WTC11 (cell line): ENCODE results near the gene CHD9. TPM values are rescaled to one million over a fixed set of nuclear protein-coding genes. Genes with fewer than 3 reads are reported as not detected.

Experiments used
- ATAC-seq: fragments of 200-7000 bp; cut with Tn5 transposase; 2 replicates; pipeline ENCODE4 v1.10.0; 2021; ENCODE audit warnings: mild to moderate bottlenecking, moderate library complexity
- CTCF ChIA-PET: fragments of 300-600 bp; sonication (Branson Sonifier 250); formaldehyde crosslinking; loops from one replicate; lab custom pipeline; 2021; ENCODE audit warnings: antibody characterized with exemption; lab: Charles Lee
- POLR2A ChIA-PET: fragments of 350-600 bp; sonication (Branson Sonifier 250); formaldehyde crosslinking; loops from one replicate; lab custom pipeline; 2021; ENCODE audit warnings: antibody characterized with exemption; lab: Charles Lee
- DNase-seq: peaks from one replicate; pipeline ENCODE4 v3.0.0; 2021; ENCODE audit warnings: low spot score
- H3K27ac Mint-ChIP-seq: 2 replicates; pipeline ENCODE4 v1.8.0; 2021; ENCODE audit warnings: mixed read lengths
- H3K27me3 Mint-ChIP-seq: 2 replicates; pipeline ENCODE4 v1.8.0; 2021; ENCODE audit warnings: low read depth, mild to moderate bottlenecking, moderate library complexity, mixed read lengths
- H3K36me3 Mint-ChIP-seq: 2 replicates; pipeline ENCODE4 v1.8.0; 2021; ENCODE audit warnings: mixed read lengths
- H3K4me1 Mint-ChIP-seq: 2 replicates; pipeline ENCODE4 v1.8.0; 2022; ENCODE audit warnings: mixed read lengths
- H3K4me3 Mint-ChIP-seq: 2 replicates; pipeline ENCODE4 v1.8.0; 2021; ENCODE audit warnings: mild to moderate bottlenecking, moderate library complexity, mixed read lengths
- H3K9me3 Mint-ChIP-seq: 2 replicates; pipeline ENCODE4 v1.8.0; 2021; ENCODE audit warnings: mixed read lengths
- AFF4 ChIP-seq: sonication (generic); formaldehyde crosslinking; IDR thresholded peaks from 2 replicates; pipeline ENCODE4 v1.8.1; 2023; ENCODE audit warnings: mild to moderate bottlenecking, missing genetic modification reagents, borderline replicate concordance
- ATF3 ChIP-seq: sonication (generic); formaldehyde crosslinking; conservative IDR thresholded peaks from 2 replicates; pipeline ENCODE4 v1.8.1; 2022; ENCODE audit warnings: mild to moderate bottlenecking, missing genetic modification reagents
- CDX4 ChIP-seq: fragments of 250-450 bp; sonication (Bioruptor Pico); IDR thresholded peaks from 2 replicates; pipeline ENCODE4 v1.9.0; 2021; ENCODE audit warnings: moderate library complexity, mild to moderate bottlenecking, inconsistent platforms, borderline replicate concordance
- EMX1 ChIP-seq: fragments of 250-450 bp; sonication (Bioruptor Pico); IDR thresholded peaks from 2 replicates; pipeline ENCODE4 v1.8.0; 2021; ENCODE audit warnings: mild to moderate bottlenecking
- ERG ChIP-seq: fragments of 250-450 bp; sonication (Bioruptor Pico); IDR thresholded peaks from 2 replicates; pipeline ENCODE4 v1.8.0; 2021; ENCODE audit warnings: mild to moderate bottlenecking
- FOXK1 ChIP-seq: sonication (generic); formaldehyde crosslinking; IDR thresholded peaks from 2 replicates; pipeline ENCODE4 v1.8.0; 2022; ENCODE audit warnings: mild to moderate bottlenecking, moderate library complexity, missing genetic modification reagents
- GTF2I ChIP-seq: fragments of 250-450 bp; sonication (Bioruptor Pico); conservative IDR thresholded peaks from 2 replicates; pipeline ENCODE4 v1.4.0; 2021; ENCODE audit warnings: mild to moderate bottlenecking
- IRF1 ChIP-seq: sonication (generic); formaldehyde crosslinking; IDR thresholded peaks from 2 replicates; pipeline ENCODE4 v1.8.0; 2023; ENCODE audit warnings: missing genetic modification reagents
- IRF2 ChIP-seq: sonication (generic); formaldehyde crosslinking; IDR thresholded peaks from 2 replicates; pipeline ENCODE4 v1.8.0; 2022; ENCODE audit warnings: low read depth, missing genetic modification reagents, borderline replicate concordance
- KAT7 ChIP-seq: sonication (generic); formaldehyde crosslinking; IDR thresholded peaks from 2 replicates; pipeline ENCODE4 v1.8.1; 2023; ENCODE audit warnings: missing genetic modification reagents, mild to moderate bottlenecking, borderline replicate concordance
- MAX ChIP-seq: sonication (generic); formaldehyde crosslinking; IDR thresholded peaks from 2 replicates; pipeline ENCODE4 v1.8.0; 2022; ENCODE audit warnings: mild to moderate bottlenecking, missing genetic modification reagents
- MLX ChIP-seq: sonication (generic); formaldehyde crosslinking; IDR thresholded peaks from 2 replicates; pipeline ENCODE4 v1.8.1; 2023; ENCODE audit warnings: mild to moderate bottlenecking, missing genetic modification reagents, moderate library complexity
- OVOL2 ChIP-seq: fragments of 250-450 bp; sonication (Bioruptor Pico); IDR thresholded peaks from 2 replicates; pipeline ENCODE4 v1.9.0; 2021; ENCODE audit warnings: mild to moderate bottlenecking, borderline replicate concordance
- TP53 ChIP-seq: sonication (generic); formaldehyde crosslinking; IDR thresholded peaks from 2 replicates; pipeline ENCODE4 v1.8.1; 2023; ENCODE audit warnings: mild to moderate bottlenecking, missing genetic modification reagents
- ZNF219 ChIP-seq: sonication (generic); formaldehyde crosslinking; IDR thresholded peaks from 2 replicates; pipeline ENCODE4 v1.8.0; 2023; ENCODE audit warnings: missing genetic modification reagents, mild to moderate bottlenecking, borderline replicate concordance
- ZNF281 ChIP-seq: sonication (generic); formaldehyde crosslinking; IDR thresholded peaks from 2 replicates; pipeline ENCODE4 v1.8.0; 2023; ENCODE audit warnings: mild to moderate bottlenecking, missing genetic modification reagents
- ZNF425 ChIP-seq: fragments of 250-450 bp; sonication (Bioruptor Pico); conservative IDR thresholded peaks from 2 replicates; pipeline ENCODE4 v1.9.0; 2021; ENCODE audit warnings: mild to moderate bottlenecking
- ZNF671 ChIP-seq: fragments of 250-450 bp; sonication (Bioruptor Pico); IDR thresholded peaks from 2 replicates; pipeline ENCODE4 v1.8.0; 2021; ENCODE audit warnings: mild to moderate bottlenecking
- ZSCAN18 ChIP-seq: fragments of 250-450 bp; sonication (Bioruptor Pico); IDR thresholded peaks from 2 replicates; pipeline ENCODE4 v2.1.2; 2022; ENCODE audit warnings: mild to moderate bottlenecking, moderate library complexity
- total RNA-seq: library from RNA; stranded (reverse); gene quantifications from 3 replicates; pipeline ENCODE4 v1.2.3, GENCODE V29; 2021

Gene CHD9
- total RNA-seq, 1 experiment from 2014 or later: 31.3 TPM

- H3K4me3 Mint-ChIP-seq: no peak overlapping the region
- DNase-seq (no peak), ATAC-seq (no peak)
- H3K27ac Mint-ChIP-seq: no peak overlapping the region
- H3K36me3 Mint-ChIP-seq: peaks cover 47% of the 10 kb centered on the region
- H3K4me1 Mint-ChIP-seq: no peaks in the 10 kb centered on the region
- H3K9me3 Mint-ChIP-seq: no peaks in the 10 kb centered on the region
- POLR2A ChIA-PET: no interaction called here
- H3K27me3 Mint-ChIP-seq: no peaks in the 10 kb centered on the region; the same call in 1 of the 2 replicates
- TF ChIP-seq TP53 (CRISPR knock-in tag) (no peak), ZNF671 (no peak), CDX4 (CRISPR knock-in tag) (no peak), ERG (CRISPR knock-in tag) (no peak), KAT7 (no peak)
- CTCF ChIA-PET: no interaction called here
Measured at GRCh38 chr16:53320992-53321391, 266.2 kb downstream of the CHD9 start.

- Mint-ChIP-seq H3K4me3 (no peak overlapping the region), H3K27ac (no peak overlapping the region), H3K9me3 (peaks cover 3% of the 10 kb centered on the region; the same call in 1 of the 2 replicates)
- ChIA-PET POLR2A (no interaction called here), CTCF (no interaction called here)
- no peak for TF ChIP-seq MAX (CRISPR knock-in tag)
- no peak for TF ChIP-seq ATF3
- TF ChIP-seq OVOL2 (CRISPR knock-in tag): no peak
- no peak for TF ChIP-seq IRF2 (CRISPR knock-in tag)
- no peak for TF ChIP-seq AFF4 (CRISPR knock-in tag)
- TF ChIP-seq ZNF281: no peak
- no peak for TF ChIP-seq CDX4 (CRISPR knock-in tag)
- no peak for TF ChIP-seq ZSCAN18
- no peak for TF ChIP-seq ZNF671
- TF ChIP-seq ZNF219 (CRISPR knock-in tag): no peak
- no peak for TF ChIP-seq FOXK1 (CRISPR knock-in tag)
- no peak for TF ChIP-seq MLX (CRISPR knock-in tag)
- TF ChIP-seq IRF1 (CRISPR knock-in tag): no peak
- no peak for TF ChIP-seq GTF2I
- no peak for TF ChIP-seq EMX1 (CRISPR knock-in tag)
- TF ChIP-seq ZNF425 (CRISPR knock-in tag): no peak
- TF ChIP-seq, all 79 proteins: peak for 0
- no peak for ATAC-seq
- Mint-ChIP-seq H3K27me3 (no peaks in the 10 kb centered on the region), H3K4me1 (no peaks in the 10 kb centered on the region), H3K36me3 (peaks cover 27% of the 10 kb centered on the region)
- DNase-seq: no peak
Measured at GRCh38 chr16:53323924-53324323, 269.1 kb downstream of the CHD9 start.
